Inferior parietal cortex (tissue), 1 donor: ENCODE results near the gene GCSAML.

Experiments used
- DNase-seq: peaks from one replicate; pipeline ENCODE4 v3.0.0-alpha.2; 2016; ENCODE audit errors: extremely low spot score

The GCSAML gene

DNA sequence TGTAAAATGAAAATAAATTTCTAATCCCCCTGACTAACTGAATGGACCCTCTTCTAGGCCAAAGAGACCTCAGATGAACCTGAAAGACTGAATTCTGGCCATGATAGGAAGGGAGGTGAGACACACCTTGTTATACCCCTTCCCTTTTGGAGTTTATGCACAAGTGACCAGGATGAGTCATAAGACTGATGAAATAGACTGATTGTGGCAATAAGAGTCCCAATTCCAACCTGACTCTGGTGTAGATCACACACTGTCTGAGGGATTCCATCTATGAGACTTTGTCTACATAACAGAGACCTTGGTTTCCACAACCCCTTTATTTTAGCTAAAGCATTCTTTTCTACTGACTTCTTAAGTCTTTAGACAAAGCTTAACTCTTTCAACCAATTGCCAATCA, 25.7 kb downstream of the GCSAML start:
- no peak for DNase-seq

- peak; percentile 14 for DNase-seq
These were observed 27.6 kb downstream of the GCSAML start for GRCh38 chr1:247576514-247576913.

- no peak for DNase-seq
These were observed 30.1 kb downstream of the GCSAML start for GRCh38 chr1:247578946-247579460.

DNA sequence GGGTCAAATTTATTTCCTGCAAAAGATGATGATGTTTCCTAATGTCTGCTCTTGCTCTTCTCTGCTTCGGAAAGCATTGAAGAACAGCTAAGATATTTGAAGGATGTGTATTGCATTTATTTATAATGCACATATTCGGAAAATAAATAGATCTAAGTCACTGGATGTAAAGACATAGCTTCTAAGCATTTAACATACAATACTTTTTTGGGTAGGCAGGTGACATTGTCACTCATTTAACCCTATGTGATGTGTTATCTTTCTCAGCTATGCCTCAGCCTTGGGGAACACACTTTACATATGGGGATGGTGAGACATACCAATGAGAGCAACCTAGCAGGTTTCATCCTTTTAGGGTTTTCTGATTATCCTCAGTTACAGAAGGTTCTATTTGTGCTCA, 39.1 kb downstream of the GCSAML start, which contains the start of gene OR2G2:
Gene OR2G2, plus strand, starts transcription at position 301 of the 400 bp plus-strand sequence. Its CDS starts 0 bp downstream, at position 301.
- DNase-seq: no peak

DNA sequence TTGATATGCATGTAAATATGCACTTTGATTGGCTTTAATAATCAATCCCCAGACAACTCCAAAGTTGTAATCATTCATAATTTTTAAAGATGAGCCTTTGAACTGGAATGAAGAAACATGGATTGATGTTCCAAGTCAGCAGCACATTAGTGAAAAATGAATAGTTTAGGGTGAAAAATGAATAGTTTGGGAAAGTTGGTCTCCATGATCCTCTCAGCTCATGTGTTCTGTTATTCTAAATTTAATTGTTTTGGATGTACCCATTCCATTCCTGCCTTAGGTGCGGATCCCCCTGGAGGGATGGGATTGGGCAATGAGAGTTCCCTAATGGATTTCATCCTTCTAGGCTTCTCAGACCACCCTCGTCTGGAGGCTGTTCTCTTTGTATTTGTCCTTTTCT, 56.4 kb downstream of the GCSAML start, which contains the start of gene OR2G3:
Gene OR2G3, plus strand, starts transcription at position 301 of the 400 bp plus-strand sequence. Its CDS starts 0 bp downstream, at position 301.
- DNase-seq: no peak

DNA sequence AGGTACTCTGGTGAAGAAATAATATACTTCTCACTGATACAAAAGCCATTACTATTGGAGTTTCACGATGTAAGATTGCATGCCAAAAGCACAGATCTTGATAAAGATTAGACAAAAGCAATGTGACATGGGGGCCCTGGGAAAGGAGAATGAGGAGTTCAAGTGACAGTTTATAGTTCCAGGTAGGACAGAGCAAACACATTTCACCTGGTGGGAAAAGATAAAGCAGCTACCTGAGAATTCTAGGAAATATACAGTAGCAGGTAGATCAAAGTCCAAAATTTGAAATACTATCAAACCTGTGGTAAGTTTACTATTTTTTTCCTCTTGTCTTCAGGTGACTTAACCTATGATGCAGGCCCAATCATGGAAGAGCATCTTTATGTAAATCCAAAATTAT, 64.5 kb downstream of the GCSAML start:
- no peak for DNase-seq

- no peak for DNase-seq
These were observed 65.7 kb downstream of the GCSAML start for GRCh38 chr1:247614625-247615024.
